ENCODE measurements around the gene DEPDC4.
A peak's percentile ranks its signal among the peaks of the same experiment; 100 is the strongest.

Gene DEPDC4

DNA sequence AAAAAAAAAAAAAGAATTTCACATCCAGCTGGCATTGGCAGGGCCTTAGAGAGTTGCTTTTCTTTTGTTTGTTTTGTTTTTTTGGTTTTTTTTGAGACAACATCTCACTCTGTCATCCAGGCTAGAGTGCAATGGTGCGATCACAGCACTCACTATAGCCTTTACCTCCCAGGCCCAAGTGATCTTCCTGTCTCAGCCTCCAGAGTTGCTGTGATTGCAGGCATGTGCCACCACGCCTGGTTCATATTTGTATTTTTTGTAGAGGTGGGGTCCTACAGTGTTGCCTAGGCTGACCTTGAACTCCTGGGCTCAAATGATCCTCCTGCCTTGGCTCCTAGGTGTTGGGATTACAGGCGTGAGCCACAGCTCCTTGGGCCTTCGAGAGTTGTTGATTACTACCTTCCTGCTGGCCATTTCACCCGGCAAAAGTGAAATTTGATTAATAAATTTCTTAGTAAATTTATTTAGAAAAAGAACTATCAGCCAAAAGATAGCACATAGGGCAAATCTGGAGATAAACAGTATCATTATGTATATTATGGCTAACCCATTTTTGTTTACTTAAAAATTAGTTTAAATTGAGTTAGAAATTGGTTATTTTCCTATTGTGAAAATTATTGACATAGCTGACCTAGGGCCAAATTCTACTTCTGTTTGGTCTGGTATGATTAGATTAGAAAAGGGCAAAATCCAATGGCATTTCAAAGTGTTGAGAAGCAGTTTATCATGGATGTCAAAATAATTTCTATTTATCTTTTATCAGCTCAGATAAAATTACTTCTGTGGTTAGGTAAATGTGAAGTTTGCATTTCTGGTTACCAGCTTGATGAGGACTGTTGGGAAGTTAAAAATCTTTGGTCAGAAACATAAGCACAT is 53.6 kb downstream of the DEPDC4 start:
- DNase-seq: no peak

DNA sequence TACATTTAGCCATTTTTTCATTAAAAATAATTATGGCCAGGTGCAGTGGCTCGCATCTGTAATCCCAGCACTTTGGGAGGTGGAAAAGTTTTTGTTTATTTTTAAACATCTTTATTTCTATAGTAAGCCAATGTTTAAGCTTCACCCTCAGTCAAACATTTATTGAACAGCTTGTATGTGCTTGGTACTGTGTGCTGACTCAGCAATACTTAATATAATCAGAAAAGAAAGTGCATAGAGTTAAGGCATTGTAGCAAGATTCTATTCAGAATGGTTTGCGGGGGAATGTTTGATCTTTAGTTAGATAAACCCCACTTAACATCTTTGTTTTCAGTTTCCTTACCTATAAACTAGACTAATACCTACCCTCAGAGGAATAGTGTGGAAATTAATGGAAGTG is 55.2 kb downstream of the DEPDC4 start:
- no peak for DNase-seq

DNA sequence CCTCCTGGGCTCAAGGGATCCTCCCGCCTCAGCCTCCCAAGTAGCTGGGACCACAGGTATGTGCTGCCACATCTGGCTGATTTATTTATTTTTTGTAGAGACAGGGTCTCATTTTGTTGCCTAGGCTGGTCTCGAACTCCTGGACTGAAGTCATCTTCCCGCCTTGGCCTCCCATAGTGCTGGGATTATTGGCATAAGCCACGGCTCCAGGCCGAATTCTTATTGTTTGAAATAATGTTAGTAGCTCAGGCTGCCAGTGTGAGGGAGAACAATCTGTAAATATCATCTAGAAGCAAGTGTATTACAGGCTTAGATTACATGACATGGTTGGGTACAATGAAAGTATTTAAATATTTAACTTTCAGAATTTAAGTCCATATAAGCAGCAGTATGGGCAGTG is 58.0 kb downstream of the DEPDC4 start:
- no peak for DNase-seq

DNA sequence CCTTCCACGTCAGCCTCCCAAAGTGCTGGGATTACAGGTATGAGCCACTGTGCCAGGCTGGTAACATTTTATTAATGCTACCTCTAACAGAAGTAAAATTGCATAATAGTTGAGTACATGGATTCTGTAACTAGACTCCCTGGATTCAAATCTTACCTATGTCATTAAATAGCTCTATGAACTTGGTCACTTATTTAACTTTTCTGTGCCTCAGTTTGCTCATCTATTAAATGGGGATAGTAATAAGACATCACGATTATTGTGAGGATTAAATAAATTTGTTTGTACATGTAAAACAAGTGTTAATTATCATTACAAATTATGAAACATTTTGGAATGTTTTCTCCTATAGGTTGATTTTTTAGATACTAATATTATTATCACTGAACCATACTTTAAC is 59.6 kb downstream of the DEPDC4 start:
- DNase-seq: no peak

DNA sequence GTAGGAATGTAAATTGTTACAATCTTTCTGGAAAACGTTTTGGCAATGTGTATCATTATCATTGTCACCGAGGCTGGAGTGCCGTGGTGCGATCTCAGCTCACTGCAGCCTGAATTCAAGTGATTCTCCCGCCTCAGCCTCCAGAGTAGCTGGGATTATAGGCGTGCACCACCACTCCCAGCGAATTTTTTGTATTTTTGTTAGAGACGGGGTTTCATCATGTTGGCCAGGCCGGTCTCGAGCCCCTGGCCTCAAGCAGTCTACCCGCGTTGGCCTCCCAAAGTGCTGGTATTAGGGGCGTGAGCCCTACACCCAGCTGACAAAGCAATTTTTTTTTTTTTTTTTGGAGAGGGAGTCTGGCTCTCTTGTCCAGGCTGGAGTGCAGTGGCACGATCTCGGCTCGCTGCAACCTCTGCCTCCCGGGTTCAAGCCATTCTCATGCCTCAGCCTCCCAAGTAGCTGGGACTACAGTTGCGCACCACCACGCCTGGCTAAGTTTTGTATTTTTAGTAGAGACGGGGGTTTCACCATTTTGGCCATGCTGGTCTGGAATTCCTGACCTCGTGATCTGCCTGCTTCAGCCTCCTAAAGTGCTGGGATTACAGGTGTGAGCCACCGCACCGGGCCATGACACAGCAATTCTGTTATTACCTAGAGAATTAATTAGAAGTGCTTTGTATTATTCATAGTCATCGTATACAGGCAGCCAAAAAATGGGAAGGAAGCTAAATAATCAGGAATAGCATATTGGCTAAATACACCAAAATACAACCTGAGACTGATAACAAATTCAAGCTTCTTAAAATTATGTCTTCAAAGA is 65.1 kb downstream of the DEPDC4 start:
- DNase-seq: no peak

DNA sequence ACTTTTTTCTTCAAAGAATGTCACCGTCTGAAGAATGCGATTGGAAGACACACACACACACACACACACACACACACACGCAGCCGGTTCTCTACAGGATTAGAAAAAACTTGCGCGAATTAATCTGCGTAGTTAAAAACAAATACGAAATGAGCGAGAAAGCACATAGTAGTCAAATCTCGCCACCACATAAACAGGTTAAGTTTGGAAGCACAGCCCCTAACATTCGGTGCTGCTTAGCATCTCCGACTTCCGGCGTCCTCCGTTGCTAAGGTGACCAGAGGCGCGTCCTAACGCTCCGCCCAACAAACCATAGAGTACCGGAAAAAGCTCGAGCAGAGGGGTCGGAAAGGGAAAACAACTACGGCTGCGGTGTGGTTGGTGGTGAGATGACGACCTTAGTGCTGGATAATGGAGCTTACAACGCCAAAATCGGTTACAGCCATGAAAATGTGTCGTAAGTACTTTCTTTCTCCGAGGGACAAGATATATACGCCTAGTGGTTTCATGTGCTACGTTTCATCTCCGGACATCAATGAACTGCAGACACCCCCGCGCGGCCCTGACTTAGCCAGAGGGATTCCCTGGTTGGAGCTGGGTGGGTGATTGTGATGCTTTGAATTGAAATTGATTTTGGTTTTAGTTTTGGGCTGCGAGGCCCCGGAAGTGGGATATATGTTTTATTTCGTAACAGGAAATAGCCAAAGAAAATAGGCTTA is 66.3 kb downstream of the DEPDC4 start, which contains the start of gene ACTR6:
Gene ACTR6, plus strand, starts transcription at position 353 of the 719 bp plus-strand sequence. Its CDS starts 37 bp downstream, at position 390.
- DNase-seq: peak; percentile 96 to 98

DNA sequence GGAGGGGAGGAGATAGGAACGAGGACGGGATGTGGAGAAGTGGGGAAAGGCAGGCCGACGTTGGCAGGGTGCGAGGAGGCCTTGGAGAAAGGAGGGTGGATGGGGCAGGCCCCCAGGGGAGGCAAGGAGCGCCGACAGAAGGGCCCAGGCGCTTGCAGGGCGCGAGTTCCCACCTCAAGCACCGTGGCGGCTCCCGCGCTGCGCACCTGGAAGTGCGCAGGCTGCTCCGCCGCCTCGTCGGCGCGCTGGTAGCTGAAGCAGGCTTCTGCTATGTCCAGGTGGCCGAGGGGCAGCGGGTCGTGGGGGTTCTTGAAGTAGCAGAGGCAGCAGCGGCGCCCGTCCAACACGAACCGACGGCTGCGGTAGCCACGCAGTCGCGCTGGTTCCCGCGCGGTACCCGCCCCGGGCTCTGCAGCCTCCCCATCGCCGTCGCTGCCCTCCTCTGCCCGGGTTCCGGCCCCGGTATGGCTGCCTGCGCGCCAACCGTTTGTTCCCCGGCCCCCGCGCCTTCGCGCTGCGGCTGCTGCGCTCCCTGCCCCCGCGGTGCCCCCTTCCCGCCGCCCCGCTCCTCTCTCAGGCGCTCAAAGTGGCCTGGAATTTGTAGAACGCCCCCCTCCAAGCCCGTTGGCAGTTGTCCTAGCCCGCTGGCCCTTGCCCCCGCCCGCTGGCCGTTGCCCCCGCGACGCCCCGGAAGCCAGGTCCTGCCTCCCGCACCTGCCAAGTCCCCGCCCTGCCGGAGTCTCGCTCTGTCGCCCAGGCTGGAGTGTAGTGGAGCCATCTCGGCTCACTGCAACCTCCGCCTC is 67.3 kb downstream of the DEPDC4 start:
- DNase-seq: peak; percentile 62 to 84

DNA sequence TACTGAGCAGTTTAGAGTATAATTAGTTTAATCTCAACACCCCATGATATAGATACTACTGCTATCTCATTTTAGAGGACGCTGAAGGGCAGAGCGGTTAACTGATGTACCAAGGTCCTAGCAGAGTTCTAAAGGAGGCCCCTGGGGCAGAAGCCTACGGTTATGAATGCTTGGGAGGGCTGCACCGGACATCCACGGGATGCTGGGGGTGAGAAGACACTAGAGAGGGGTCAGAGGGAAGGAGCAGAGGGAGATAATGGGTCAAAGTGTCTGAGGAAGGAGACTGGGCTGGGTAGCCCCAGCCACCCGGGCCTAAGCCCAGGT is 67.9 kb downstream of the DEPDC4 start:
- DNase-seq: no peak

DNA sequence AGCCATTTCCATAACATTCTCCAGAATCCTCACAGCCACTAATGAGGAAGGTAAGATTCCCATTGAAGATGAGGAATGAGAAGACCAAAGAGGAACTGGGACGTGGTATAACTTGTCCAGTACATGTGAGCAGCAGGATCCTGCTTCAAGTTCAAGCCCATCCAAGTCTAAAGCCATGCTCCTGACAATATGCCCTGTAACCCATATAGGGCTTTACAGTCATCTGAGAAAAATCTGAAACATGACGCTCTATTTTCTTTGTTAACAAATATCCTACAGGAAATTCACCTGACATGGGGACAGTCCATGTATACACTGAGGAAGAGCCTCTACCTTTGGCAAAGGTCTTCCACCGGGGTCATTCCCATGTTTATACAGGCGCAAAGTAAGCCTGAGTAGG is 69.4 kb downstream of the DEPDC4 start:
- no peak for DNase-seq

DNA sequence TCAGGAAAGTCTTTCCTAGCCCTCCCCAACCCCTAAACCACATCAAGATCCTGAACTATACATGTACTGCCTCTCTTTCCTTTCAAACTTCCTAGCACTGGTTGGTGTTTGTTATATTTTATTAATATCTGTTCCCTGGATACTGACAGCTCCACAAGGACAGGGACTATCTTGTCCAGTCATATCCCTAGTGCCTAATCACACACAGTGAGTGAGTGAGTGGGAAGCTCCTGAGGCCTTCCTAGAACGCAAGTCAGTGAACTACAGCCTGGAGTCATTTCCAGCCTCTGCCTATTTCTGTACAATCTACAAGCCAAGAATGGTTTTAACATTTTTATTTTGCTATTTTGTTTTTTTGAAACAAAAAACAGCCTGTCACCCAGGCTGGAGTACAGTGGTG is 73.8 kb downstream of the DEPDC4 start:
- DNase-seq: no peak

Data from CD4-positive, alpha-beta T cell treated with Interferon alpha-2 for 1 hour (primary cell).